GM23248 (cell line): ENCODE measurements around the gene DOC2B. TPM values are rescaled to one million over a fixed set of nuclear protein-coding genes. Genes with fewer than 3 reads are reported as not detected.
A peak's percentile ranks its signal among the peaks of the same experiment; 100 is the strongest.

Experiments
- DNase-seq: peaks from one replicate; pipeline ENCODE4 v3.0.0-alpha.2; 2015
- H2AFZ ChIP-seq: fragments of 200-600 bp; sonication (generic); 2 replicates; pipeline ENCODE4 v1.6.1; 2016; ENCODE audit warnings: antibody characterized with exemption
- H3F3A ChIP-seq: fragments of 200-600 bp; sonication (generic); 2 replicates; pipeline ENCODE4 v1.6.1; 2016; ENCODE audit warnings: mild to moderate bottlenecking, antibody characterized with exemption, mixed run types; ENCODE audit not compliant: insufficient read depth
- H3K27ac ChIP-seq: fragments of 200-600 bp; sonication (generic); 2 replicates; pipeline ENCODE4 v1.5.1; 2016; ENCODE audit warnings: mild to moderate bottlenecking
- H3K27me3 ChIP-seq: fragments of 200-600 bp; sonication (generic); replicated peaks from 2 replicates; pipeline ENCODE4 v1.6.1; 2016; ENCODE audit warnings: mild to moderate bottlenecking; ENCODE audit not compliant: insufficient read depth
- H3K36me3 ChIP-seq: fragments of 200-600 bp; sonication (generic); 2 replicates; pipeline ENCODE4 v1.6.1; 2016; ENCODE audit warnings: low read depth, mild to moderate bottlenecking
- H3K4me1 ChIP-seq: fragments of 200-600 bp; sonication (generic); 2 replicates; pipeline ENCODE4 v1.6.1; 2016; ENCODE audit warnings: mild to moderate bottlenecking; ENCODE audit not compliant: insufficient read depth
- H3K4me2 ChIP-seq: fragments of 200-600 bp; sonication (generic); one replicate; pipeline ENCODE4 v1.6.1; 2016; ENCODE audit warnings: mild to moderate bottlenecking; ENCODE audit not compliant: unreplicated experiment
- H3K4me3 ChIP-seq: fragments of 200-600 bp; sonication (generic); 2 replicates; pipeline ENCODE4 v1.5.1; 2016; ENCODE audit warnings: mild to moderate bottlenecking
- H3K79me2 ChIP-seq: fragments of 200-600 bp; sonication (generic); 2 replicates; pipeline ENCODE4 v1.6.1; 2016; ENCODE audit warnings: mild to moderate bottlenecking; ENCODE audit not compliant: insufficient read depth
- H3K9ac ChIP-seq: fragments of 200-600 bp; sonication (generic); 2 replicates; pipeline ENCODE4 v1.6.1; 2016; ENCODE audit warnings: mild to moderate bottlenecking
- H3K9me2 ChIP-seq: fragments of 200-600 bp; sonication (generic); 2 replicates; pipeline ENCODE4 v1.6.1; 2016; ENCODE audit warnings: mixed run types, mild to moderate bottlenecking, moderate library complexity; ENCODE audit not compliant: insufficient read depth
- H3K9me3 ChIP-seq: fragments of 200-600 bp; sonication (generic); one replicate; pipeline ENCODE4 v1.6.1; 2017; ENCODE audit warnings: low read depth
- H4K20me1 ChIP-seq: fragments of 200-600 bp; sonication (generic); 2 replicates; pipeline ENCODE4 v1.6.0; 2016; ENCODE audit not compliant: insufficient read depth
- EZH2 ChIP-seq: fragments of 200-600 bp; sonication (generic); IDR thresholded peaks from 2 replicates; pipeline ENCODE4 v1.6.1; 2018; ENCODE audit warnings: antibody characterized with exemption, mild to moderate bottlenecking; ENCODE audit not compliant: insufficient read depth, poor library complexity, severe bottlenecking
- EZH2phosphoT487 ChIP-seq: fragments of 200-600 bp; sonication (generic); IDR thresholded peaks from 2 replicates; pipeline ENCODE4 v1.6.1; 2018; ENCODE audit warnings: antibody characterized with exemption, moderate library complexity, mild to moderate bottlenecking, low read depth; ENCODE audit not compliant: insufficient read depth
- WGBS, 2 experiments: methylation state at CpG; one replicate each; pipeline ENCODE4 v1.1.6; 2015 to 2017; ENCODE audit warnings: low lambda C conversion rate in 2 of 2, low coverage in 1 of 2; ENCODE audit errors: missing lambda C conversion rate in 2 of 2; 5-methylcytosine and 5-hydroxymethylcytosine counted together
- in situ Hi-C: fragments of 300-500 bp; cut with MboI; formaldehyde crosslinking; loops from 2 replicates; pipeline ENCODE4 v1.15.0; 2020
- polyA plus RNA-seq: library from polyadenylated mRNA; unstranded; fragments of >200 nt; fragmentation: Nextera tagmentation; extraction: Ambion mirVana; gene quantifications from 2 replicates; pipeline ENCODE4 v1.2.1, GENCODE V29; 2016
- total RNA-seq: library from RNA; depleted of rRNA; stranded (reverse); fragments of >200 nt; shearing (Covaris generic); gene quantifications from 2 replicates; pipeline ENCODE4 v1.2.3, GENCODE V29; 2014

Gene DOC2B
- total and polyA plus RNA-seq, 2 experiments from 2014 or later: 0.03 TPM; not detected in 1

DNA sequence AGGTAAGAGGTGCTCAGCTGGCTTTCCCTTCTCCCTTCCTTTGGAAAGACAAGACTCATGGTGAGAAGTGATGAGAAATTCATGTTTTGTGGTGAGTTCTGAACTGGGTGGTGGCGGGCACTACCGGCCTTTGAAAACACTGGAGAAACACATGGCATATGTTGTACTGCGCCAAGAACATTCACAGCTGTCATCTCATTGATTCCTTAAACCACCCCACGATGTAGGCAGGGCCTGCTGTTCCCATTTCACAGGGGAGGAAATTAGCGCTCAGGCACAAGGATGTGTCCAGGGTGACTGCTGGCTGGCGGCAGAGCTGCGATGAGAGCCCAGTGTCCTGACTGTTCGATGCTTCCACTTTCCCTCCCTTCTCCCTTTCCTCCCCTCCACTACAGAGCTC lies 1.6 kb upstream of the DOC2B start:
- Histone ChIP-seq H3K4me3 (no peak overlapping the region), H3K36me3 (no peaks in the 10 kb centered on the region), H3K27ac (no peak overlapping the region), H4K20me1 (no peaks in the 10 kb centered on the region), H2AFZ (no peak overlapping the region), H3F3A (no peaks in the 10 kb centered on the region), H3K9me2 (no peaks in the 10 kb centered on the region), H3K4me2 (no peak overlapping the region), H3K27me3 (peaks cover 55% of the 10 kb centered on the region), H3K9me3 (no peaks in the 10 kb centered on the region), H3K79me2 (no peaks in the 10 kb centered on the region), H3K4me1 (no peaks in the 10 kb centered on the region), H3K9ac (no peak overlapping the region)
- in situ Hi-C loops: no loop called here
- DNase-seq: no peak
- TF ChIP-seq EZH2 (no peak), EZH2phosphoT487 (no peak)
- 92 to 93% methylated on average over 8 of the region's 8 CpGs for WGBS, 2 experiments

DNA sequence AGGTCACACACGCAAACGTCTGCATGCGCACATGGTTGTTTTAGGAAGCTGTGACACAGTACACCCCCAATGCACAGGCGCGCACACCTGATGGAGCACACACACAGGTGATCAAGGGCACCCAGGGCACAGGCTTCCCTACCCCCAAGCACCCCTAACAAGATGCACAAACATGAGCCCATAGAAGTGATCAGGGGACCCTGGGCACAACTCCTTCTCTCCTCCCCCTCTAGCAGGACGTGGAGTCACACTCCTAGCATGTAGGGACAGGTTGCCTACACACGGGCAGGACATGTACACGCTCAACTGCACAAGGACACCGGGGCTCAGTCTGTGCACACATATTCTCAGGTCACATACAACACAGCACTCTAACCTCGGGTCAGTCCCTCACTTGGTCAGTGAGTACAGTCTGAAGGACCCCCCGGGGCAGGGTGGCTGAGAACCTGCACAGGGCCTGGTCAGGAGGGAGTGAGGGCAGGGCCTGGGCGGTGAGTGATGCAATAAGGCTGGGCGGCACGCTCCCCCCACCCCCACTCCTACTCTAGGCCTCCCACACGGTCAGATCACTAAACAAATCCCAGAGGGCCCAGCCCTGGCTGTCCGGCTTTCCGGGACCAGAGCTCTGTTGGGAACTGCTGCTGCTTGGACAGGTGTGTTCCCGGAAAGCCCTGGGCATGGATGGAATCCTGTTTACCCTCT lies 751 bp upstream of the DOC2B start:
- no peak for DNase-seq
- Histone ChIP-seq H3F3A (no peaks in the 10 kb centered on the region), H3K4me3 (peak overlapping the region; percentile 37; the same call in 1 of the 2 replicates), H3K79me2 (no peaks in the 10 kb centered on the region), H3K4me1 (no peaks in the 10 kb centered on the region), H2AFZ (no peak overlapping the region), H3K4me2 (no peak overlapping the region), H3K27ac (no peak overlapping the region), H3K9me2 (no peaks in the 10 kb centered on the region), H3K27me3 (peaks cover 63% of the 10 kb centered on the region), H4K20me1 (no peaks in the 10 kb centered on the region), H3K9ac (no peak overlapping the region), H3K36me3 (no peaks in the 10 kb centered on the region), H3K9me3 (no peaks in the 10 kb centered on the region)
- in situ Hi-C loops: no loop called here
- TF ChIP-seq EZH2: no peak
- TF ChIP-seq EZH2phosphoT487: no peak
- 74 to 79% methylated on average over 15 to 18 of the region's 18 CpGs for WGBS, 2 experiments

DNA sequence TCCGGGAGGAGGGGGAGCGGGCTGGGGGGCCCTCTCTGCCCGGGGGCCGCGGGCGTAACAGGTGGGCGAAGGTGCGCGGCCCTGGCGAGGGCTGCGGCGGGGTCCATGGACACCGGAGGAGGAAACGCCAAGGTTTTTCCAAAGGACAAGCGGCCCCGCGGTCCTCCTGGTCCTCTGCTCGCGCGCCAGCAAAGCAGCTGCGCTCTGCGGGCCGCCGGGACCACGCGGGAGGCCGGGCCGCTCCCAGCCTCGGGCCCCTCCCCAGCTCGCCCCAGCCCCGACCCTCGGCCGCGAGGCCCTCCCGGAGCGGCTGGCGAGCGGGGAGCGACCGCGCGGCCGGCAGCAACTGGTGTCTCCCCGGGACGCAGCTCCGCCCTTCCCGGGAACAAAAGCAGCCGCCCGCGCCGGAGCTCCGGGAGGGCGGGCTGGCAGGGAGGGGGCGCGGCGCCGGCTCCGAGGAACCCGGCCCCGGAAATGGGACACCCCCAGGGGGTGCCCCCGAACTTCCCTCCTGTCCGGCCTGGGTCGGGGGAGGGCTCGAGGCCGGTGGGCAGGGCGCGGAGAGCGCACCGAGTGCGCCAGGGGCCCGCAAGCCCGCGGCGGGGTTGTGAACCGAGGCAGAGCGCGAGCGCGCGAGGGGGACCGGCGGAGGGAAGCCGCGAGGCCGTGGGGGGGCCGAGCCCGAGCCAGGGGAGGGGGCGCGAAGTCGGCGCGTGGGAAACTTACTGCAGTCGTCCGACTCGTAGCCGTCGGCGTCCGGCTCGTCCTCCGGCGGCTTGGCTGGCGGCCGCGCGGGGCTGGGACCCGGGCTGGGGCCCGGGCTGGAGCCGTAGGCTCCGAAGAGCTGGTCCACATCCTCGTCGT lies 837 bp downstream of the DOC2B start:
- Histone ChIP-seq H3K79me2 (no peaks in the 10 kb centered on the region), H3K27ac (no peak overlapping the region), H2AFZ (no peak overlapping the region), H3K9me3 (no peaks in the 10 kb centered on the region), H3K4me1 (no peaks in the 10 kb centered on the region), H3K4me2 (peak overlapping the region; percentile 28), H3K36me3 (no peaks in the 10 kb centered on the region), H3K9me2 (no peaks in the 10 kb centered on the region), H3K27me3 (peaks cover 60% of the 10 kb centered on the region), H3K4me3 (peak overlapping the region; percentile 37), H3F3A (no peaks in the 10 kb centered on the region), H3K9ac (no peak overlapping the region), H4K20me1 (no peaks in the 10 kb centered on the region)
- TF ChIP-seq EZH2: no peak
- peak; percentile 66; the same call in 1 of the 2 replicates for TF ChIP-seq EZH2phosphoT487
- WGBS, 2 experiments: 4 to 5% methylated on average over 24 to 107 of the region's 112 CpGs
- in situ Hi-C loops: no loop called here
- peak; percentile 24 for DNase-seq

DNA sequence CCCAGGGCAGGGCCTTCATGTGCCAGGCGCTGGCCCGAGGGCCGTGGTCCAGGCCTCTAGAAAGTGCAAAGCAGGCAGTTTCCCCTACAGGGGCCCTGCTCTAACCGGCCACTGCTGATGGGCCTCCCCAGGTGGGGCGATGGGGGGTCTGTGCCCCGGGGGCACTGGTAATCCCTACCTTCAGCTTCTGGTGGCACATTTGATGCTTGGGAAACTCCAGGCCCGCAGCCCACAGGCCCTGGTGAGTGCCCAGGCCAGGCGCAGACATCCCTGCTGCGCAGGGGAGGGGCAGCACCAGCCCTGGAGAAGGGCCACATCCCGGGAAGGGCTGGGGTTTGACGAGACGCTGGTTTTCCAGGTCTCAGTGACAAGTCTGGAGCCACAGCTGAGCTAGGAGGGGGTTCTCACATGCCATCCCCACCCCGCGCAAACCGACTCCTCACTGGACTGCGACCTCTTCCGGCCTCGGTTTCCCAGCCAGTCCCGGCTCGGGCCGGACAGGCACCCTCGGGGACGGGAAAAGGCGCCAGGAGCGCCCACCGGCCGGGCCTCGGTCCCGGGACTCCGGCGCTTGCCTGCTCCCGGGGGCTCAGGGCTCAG lies 1.6 kb downstream of the DOC2B start:
- peak; percentile 61 for TF ChIP-seq EZH2
- no peak for TF ChIP-seq EZH2phosphoT487
- DNase-seq: no peak
- H3K79me2 ChIP-seq: no peaks in the 10 kb centered on the region
- no peaks in the 10 kb centered on the region for H3F3A ChIP-seq
- H3K36me3 ChIP-seq: no peaks in the 10 kb centered on the region
- WGBS, 2 experiments: 27 to 30% methylated on average over 23 to 29 of the region's 32 CpGs
- no peaks in the 10 kb centered on the region for H3K9me3 ChIP-seq
- no peak overlapping the region for H2AFZ ChIP-seq
- H3K9ac ChIP-seq: no peak overlapping the region
- H3K4me2 ChIP-seq: no peak overlapping the region
- H3K27me3 ChIP-seq: peaks cover 60% of the 10 kb centered on the region
- in situ Hi-C loops: no loop called here
- H4K20me1 ChIP-seq: no peaks in the 10 kb centered on the region
- no peak overlapping the region for H3K27ac ChIP-seq
- H3K9me2 ChIP-seq: no peaks in the 10 kb centered on the region
- no peak overlapping the region for H3K4me3 ChIP-seq
- H3K4me1 ChIP-seq: no peaks in the 10 kb centered on the region
